K562 (cell line): ENCODE data around the gene PSMD8. TPM values are rescaled to one million over a fixed set of nuclear protein-coding genes. Genes with fewer than 3 reads are reported as not detected.

ENCODE experiments used
- CHD4 ChIP-seq: fragments of 200-600 bp; sonication (generic); IDR thresholded peaks from 3 replicates; pipeline ENCODE4 v1.6.1; 2012; ENCODE audit warnings: low read depth, mild to moderate bottlenecking, mixed read lengths, low read length, inconsistent platforms; ENCODE audit not compliant: insufficient read depth, insufficient replicate concordance, poor library complexity, severe bottlenecking
- KAT7 ChIP-seq: sonication (generic); formaldehyde crosslinking; IDR thresholded peaks from 2 replicates; pipeline ENCODE4 v1.8.0; 2022; ENCODE audit warnings: missing genetic modification reagents, mild to moderate bottlenecking, borderline replicate concordance
- L3MBTL2 ChIP-seq: fragments of 450-650 bp; IDR thresholded peaks from 2 replicates; pipeline ENCODE4 v1.6.1; 2016; ENCODE audit warnings: mild to moderate bottlenecking, moderate library complexity
- MAFK ChIP-seq: IDR thresholded peaks from 2 replicates; pipeline ENCODE4 v1.6.1; 2011; ENCODE audit warnings: low read length, improper control_type of control experiment
- NONO ChIP-seq, 2 experiments: fragments of 200-400 bp in 1 of 2; fragments of 450-650 bp in 1 of 2; formaldehyde crosslinking in 1 of 2; IDR thresholded peaks; 2 replicates each; pipeline ENCODE4 v1.6.1; 2017; ENCODE audit warnings: low read depth in 2 of 2, mild to moderate bottlenecking in 2 of 2, moderate library complexity in 2 of 2, low read length in 1 of 2
- REST ChIP-seq, 2 experiments: fragments of 450-650 bp; formaldehyde crosslinking in 1 of 2; IDR thresholded peaks; 2 replicates each; pipeline versions ENCODE4 v1.4.0 to v1.6.1; 2014 to 2020; ENCODE audit warnings: mild to moderate bottlenecking in 2 of 2, borderline replicate concordance in 1 of 2, low read depth in 1 of 2
- RNF2 ChIP-seq: sonication (generic); IDR thresholded peaks from 2 replicates; pipeline ENCODE4 v1.6.1; 2016
- SRSF1 ChIP-seq: fragments of 200-400 bp; formaldehyde crosslinking; IDR thresholded peaks from 2 replicates; pipeline ENCODE4 v1.6.1; 2017; ENCODE audit warnings: mild to moderate bottlenecking, low read depth, low read length, moderate library complexity
- ZNF316 ChIP-seq: fragments of 450-650 bp; IDR thresholded peaks from 2 replicates; pipeline ENCODE4 v1.6.1; 2016
- polyA plus RNA-seq, 8 experiments: library from polyadenylated mRNA; depleted of rRNA in 4 of 8; stranded (reverse) in 5 of 8; unstranded in 3 of 8; fragments of >200 nt; fragmentation: Nextera tagmentation in 2 of 8; fragmentation: Illumina TruSeq in 1 of 8; extraction: Ambion mirVana in 2 of 8; extraction: Trizol in 1 of 8; gene quantifications; 2 replicates each; pipeline versions ENCODE4 v1.2.1 to v1.2.3, GENCODE V29; 2011 to 2014; ENCODE audit warnings: inconsistent platforms in 1 of 8, missing spikeins in 1 of 8
- total RNA-seq, 7 experiments: library from RNA; depleted of rRNA in 6 of 7; stranded (reverse); fragments of >200 nt in 6 of 7; fragmentation: Illumina TruSeq in 2 of 7; extraction: Trizol in 2 of 7; gene quantifications; 2 replicates each; pipeline versions ENCODE4 v1.2.1 to v1.2.3, GENCODE V29; 2011 to 2021; ENCODE audit warnings: low replicate concordance in 1 of 7
- TF ChIP-seq, protein P1 (sequence below), 2 experiments: fragments of 450-650 bp in 1 of 2; IDR thresholded peaks; 2 replicates each; pipeline ENCODE4 v1.6.1; 2011 to 2017; ENCODE audit warnings: low read depth in 2 of 2, antibody characterized with exemption in 1 of 2, borderline replicate concordance in 1 of 2, low read length in 1 of 2, mild to moderate bottlenecking in 1 of 2, mixed read lengths in 1 of 2; ENCODE audit not compliant: control insufficient read depth in 1 of 2
- TF ChIP-seq, protein P2 (sequence below), 2 experiments: fragments of 250-450 bp in 1 of 2; fragments of 450-650 bp in 1 of 2; sonication (Bioruptor Pico) in 1 of 2; IDR thresholded peaks; 2 replicates each; pipeline versions ENCODE4 v1.6.1 to v1.8.0; 2016 to 2021; ENCODE audit warnings: mild to moderate bottlenecking in 2 of 2, moderate library complexity in 2 of 2, missing compliant biosample characterization in 1 of 2, missing genetic modification characterization in 1 of 2
- TF ChIP-seq, protein P3 (sequence below): fragments of 450-650 bp; IDR thresholded peaks from 2 replicates; pipeline ENCODE4 v1.6.1; 2016; ENCODE audit warnings: mild to moderate bottlenecking

PSMD8 gene
- total and polyA plus RNA-seq, 9 of the 15 experiments (the other 6 are each of a cell fraction or from before 2014, with no cell fraction given): 130 to 583 (median 315) TPM

DNA sequence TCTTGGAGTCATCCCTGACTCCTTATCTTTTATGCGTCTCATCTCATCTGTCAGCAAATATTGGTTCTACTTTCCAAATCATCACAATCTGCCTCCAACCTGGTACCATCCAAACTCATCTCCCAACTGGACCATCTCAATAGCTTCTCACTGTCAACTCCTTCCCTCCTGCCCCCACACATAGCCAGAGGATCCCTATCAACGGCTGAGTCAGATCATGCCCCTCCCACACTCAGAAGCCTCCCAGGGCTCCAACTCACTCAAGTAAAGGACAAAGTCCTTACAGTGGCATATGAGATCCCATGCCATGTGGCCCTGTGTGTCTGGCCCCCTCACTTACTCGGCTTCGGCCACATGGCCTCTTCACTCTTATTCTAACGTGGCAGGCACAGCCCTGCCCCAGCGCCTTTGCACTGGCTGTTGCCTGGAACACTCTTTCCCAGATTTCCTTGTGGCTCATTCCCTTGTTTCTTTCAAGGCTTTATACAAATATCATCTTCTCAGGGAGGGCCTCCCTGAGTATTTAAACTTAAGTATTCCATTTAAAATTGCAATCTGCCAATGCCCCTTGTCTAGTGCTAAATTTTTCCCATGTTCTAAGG, 18.4 kb downstream of the PSMD8 start (continued):
- no peak for TF ChIP-seq L3MBTL2
- TF ChIP-seq SRSF1: no peak
- TF ChIP-seq, protein P1, sequence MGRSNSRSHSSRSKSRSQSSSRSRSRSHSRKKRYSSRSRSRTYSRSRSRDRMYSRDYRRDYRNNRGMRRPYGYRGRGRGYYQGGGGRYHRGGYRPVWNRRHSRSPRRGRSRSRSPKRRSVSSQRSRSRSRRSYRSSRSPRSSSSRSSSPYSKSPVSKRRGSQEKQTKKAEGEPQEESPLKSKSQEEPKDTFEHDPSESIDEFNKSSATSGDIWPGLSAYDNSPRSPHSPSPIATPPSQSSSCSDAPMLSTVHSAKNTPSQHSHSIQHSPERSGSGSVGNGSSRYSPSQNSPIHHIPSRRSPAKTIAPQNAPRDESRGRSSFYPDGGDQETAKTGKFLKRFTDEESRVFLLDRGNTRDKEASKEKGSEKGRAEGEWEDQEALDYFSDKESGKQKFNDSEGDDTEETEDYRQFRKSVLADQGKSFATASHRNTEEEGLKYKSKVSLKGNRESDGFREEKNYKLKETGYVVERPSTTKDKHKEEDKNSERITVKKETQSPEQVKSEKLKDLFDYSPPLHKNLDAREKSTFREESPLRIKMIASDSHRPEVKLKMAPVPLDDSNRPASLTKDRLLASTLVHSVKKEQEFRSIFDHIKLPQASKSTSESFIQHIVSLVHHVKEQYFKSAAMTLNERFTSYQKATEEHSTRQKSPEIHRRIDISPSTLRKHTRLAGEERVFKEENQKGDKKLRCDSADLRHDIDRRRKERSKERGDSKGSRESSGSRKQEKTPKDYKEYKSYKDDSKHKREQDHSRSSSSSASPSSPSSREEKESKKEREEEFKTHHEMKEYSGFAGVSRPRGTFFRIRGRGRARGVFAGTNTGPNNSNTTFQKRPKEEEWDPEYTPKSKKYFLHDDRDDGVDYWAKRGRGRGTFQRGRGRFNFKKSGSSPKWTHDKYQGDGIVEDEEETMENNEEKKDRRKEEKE (IDR thresholded peaks at IDR 0.05; ENCODE audit: borderline replicate concordance in 1 of 2, control insufficient read depth in 1 of 2, low read depth in 2 of 2, low read length in 1 of 2): no peak
- TF ChIP-seq, protein P2, sequence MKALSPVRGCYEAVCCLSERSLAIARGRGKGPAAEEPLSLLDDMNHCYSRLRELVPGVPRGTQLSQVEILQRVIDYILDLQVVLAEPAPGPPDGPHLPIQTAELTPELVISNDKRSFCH (CRISPR knock-in tag; IDR thresholded peaks at IDR 0.05): no peak
- TF ChIP-seq, protein P2 (tag; IDR thresholded peaks at IDR 0.05): no peak
- TF ChIP-seq CHD4: no peak
- TF ChIP-seq ZNF316: peak; percentile 70
- 0 out of 2 replicates have a peak, but pooled peaks have one; percentile 23 for TF ChIP-seq MAFK
- TF ChIP-seq NONO (IDR thresholded peaks at IDR 0.05; ENCODE audit: low read depth in 2 of 2, low read length in 1 of 2): no peak
- TF ChIP-seq, protein P3, sequence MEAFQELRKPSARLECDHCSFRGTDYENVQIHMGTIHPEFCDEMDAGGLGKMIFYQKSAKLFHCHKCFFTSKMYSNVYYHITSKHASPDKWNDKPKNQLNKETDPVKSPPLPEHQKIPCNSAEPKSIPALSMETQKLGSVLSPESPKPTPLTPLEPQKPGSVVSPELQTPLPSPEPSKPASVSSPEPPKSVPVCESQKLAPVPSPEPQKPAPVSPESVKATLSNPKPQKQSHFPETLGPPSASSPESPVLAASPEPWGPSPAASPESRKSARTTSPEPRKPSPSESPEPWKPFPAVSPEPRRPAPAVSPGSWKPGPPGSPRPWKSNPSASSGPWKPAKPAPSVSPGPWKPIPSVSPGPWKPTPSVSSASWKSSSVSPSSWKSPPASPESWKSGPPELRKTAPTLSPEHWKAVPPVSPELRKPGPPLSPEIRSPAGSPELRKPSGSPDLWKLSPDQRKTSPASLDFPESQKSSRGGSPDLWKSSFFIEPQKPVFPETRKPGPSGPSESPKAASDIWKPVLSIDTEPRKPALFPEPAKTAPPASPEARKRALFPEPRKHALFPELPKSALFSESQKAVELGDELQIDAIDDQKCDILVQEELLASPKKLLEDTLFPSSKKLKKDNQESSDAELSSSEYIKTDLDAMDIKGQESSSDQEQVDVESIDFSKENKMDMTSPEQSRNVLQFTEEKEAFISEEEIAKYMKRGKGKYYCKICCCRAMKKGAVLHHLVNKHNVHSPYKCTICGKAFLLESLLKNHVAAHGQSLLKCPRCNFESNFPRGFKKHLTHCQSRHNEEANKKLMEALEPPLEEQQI: no peak
- no peak for TF ChIP-seq KAT7 (CRISPR knock-in tag)
- no peak for TF ChIP-seq REST (IDR thresholded peaks at IDR 0.05; ENCODE audit: borderline replicate concordance)
- no peak for TF ChIP-seq REST (CRISPR knock-in tag; IDR thresholded peaks at IDR 0.05; ENCODE audit: low read depth)
- no peak for TF ChIP-seq RNF2
